Glomerular endothelial cell (primary cell): Measurements from ENCODE around the gene SPDYC. TPM values are rescaled to one million over a fixed set of nuclear protein-coding genes. Genes with fewer than 3 reads are reported as not detected.

ENCODE experiments used
- DNase-seq: peaks from one replicate; pipeline ENCODE4 v3.0.0-alpha.2; 2011; ENCODE audit warnings: low read depth, low spot score; ENCODE audit errors: extremely low read depth
- total RNA-seq: library from RNA; depleted of rRNA; stranded (reverse); fragments of >200 nt; gene quantifications from 2 replicates; pipeline ENCODE4 v1.2.3, GENCODE V29; 2015

SPDYC gene, protein sequence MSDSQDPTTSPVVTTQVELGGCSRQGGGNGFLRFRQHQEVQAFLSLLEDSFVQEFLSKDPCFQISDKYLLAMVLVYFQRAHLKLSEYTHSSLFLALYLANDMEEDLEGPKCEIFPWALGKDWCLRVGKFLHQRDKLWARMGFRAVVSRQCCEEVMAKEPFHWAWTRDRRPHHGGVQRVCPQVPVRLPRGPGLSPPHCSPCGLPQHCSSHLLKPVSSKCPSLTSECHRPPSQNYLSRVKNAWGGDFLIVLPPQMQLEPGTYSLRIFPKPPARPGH
- not detected in 2 replicates for total RNA-seq

- no peak for DNase-seq
These were observed at the start of gene SPDYC for GRCh38 chr11:65170058-65170534. TSS of gene SPDYC (plus strand) at chr11:65170233. CDS start at chr11:65171358, 1,125 bp downstream.

DNA sequence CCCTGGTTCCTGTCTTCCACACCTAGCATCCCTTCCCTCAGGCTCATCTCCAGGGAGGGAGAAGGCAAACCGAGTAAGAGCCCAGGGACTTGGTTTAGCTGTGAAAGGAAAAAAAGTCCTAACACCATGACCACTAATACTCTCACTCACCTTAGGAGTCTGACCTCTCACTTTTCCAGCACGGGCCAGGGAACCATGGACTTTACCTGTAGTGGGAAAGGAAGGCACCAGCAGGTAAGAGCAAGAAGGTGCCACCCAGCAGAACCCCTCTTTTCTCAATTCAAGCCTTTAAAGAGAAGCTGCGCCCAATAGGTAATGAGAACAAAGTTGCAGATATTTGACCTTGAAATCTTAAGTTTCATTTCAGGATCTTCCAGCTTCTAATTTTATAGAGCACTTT, 49.2 kb upstream of the SPDYC start:
- no peak for DNase-seq

DNA sequence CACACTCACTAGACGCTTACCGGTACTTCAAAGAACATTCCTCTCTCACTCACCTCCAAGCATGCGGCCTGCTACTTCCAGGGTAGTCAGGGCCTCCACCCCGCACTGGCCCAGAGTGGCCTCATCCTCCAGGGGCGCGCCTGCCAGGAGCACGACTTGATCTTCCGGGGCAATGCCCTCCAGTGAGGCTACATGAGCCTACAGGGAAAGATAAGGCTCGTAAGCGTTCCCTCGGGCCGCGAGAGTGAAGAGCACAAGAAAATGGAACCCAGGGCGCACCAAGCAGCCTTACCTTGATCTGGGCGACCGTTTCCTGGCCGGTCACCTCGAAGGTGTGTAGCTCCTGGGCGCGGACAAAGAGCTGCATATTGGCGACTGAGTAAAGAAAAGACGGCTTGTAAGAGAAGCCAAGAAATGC, 48.6 kb upstream of the SPDYC start:
- no peak for DNase-seq

DNA sequence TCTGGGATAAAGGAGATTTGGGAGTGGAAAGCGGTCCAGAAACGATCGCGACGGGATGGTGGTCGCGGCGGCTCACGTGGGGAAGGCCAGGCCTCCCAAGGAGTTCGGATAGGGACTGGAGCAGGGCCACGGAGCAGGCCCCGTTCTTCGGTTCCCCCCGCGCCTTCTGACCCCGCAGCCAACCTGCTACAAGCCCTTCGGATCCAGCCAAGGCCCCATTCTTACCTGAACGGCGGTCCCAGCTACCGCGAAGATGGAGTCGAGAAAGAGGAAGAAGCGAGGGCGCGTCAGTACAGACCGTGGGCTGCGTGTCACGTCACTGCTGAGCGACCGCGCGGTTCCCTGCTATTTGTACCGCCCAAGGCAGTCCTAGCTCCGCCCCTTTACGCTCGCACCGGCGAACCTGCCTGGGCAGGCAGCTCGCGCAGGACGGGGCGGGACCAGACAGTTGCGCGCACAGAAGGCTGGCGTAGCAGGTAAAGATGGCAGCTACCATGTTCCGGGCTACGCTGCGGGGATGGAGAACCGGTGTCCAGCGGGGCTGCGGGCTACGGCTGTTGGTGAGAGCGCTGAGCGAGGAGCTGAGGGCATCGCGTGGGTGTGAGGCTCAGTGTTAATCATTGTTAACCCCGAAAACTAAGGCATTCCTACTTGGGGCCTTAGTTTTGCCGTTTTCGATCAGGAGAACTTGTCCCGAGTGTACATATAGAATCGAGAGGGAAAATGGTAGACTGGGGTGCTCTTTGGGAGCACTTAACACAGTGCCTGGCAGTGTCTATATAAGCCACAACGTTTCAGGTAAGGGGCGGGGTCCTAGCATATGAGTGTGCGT, 48.0 kb upstream of the SPDYC start, which contains the start of the genes FAU and MRPL49:
TSS of gene FAU (minus strand) at position 270 of the 832 bp plus-strand sequence. CDS start 321 bp downstream, outside the sequence.
TSS of gene MRPL49 (plus strand) at position 457 of the 832 bp plus-strand sequence. CDS start at position 483, 26 bp downstream.
- no peak for DNase-seq

DNA sequence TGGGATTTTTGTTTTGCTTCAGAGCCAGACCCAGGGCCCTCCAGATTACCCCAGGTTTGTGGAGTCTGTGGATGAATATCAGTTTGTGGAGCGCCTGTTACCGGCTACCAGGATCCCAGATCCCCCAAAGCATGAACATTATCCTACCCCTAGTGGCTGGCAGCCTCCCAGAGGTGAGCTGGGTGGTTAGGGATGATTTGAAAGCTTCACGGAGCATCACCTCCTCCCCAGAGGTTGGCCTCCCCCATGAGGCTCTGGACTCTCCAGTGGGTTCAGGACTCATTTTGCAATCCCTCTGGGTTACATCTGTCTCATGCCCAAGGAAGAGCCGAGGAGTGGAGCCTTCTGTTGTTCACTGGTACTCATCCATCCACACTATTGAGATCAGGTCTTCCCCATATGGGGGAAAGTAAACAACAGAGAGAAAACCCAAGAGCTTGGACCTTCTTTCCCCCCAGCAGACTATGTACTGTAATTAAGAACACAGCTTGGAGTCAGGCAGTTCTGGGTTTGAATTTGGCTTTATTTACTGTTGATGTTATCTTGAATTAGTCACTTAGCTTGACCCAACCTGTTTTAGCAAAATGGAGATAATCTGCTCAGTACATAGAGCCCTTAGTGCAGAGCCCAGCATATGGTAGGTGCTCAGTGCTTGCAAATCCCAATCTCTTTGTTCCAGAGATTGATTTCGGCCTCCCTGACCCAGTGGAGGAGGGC, 45.4 kb upstream of the SPDYC start:
- no peak for DNase-seq

DNA sequence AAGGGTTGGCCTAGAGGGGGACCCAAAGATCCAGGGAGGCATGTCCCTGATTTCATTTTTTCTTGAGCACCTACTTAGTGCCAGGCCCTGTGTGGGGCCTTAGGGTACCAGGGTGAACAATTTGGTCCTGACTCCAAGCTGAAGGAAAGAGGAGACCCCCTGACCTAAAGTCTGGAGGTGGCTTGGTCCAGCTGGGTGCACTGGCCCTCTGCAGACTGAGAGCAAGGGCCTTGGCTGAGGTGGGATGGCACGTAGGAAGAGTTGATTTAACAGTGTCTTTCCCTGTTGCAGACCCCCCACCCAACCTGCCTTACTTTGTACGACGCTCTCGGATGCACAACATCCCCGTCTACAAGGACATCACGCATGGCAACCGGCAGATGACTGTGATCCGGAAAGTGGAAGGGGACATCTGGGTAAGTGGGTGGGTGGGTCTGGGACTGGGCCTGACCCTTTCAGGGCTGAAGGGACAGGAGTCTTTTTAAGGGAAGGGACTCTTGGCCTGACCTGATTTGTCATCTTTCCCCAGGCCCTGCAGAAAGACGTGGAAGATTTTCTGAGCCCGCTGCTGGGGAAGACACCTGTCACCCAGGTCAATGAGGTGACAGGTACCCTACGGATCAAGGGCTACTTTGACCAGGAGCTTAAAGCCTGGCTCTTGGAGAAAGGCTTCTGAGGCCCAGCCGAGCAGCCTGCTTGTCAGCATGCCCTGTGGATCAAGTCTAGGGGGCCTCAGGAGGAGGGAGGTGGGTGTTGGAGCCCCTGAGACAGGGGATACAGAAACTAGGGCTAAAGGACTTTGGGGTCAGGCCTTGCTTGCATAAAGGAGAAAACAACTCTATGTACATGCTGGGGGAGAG, 44.6 kb upstream of the SPDYC start:
- DNase-seq, result no peak

GRCh38 chr11:65126624-65127274, 43.3 kb upstream of the SPDYC start:
- DNase-seq, result no peak

- DNase-seq, result no peak
These were observed 42.4 kb upstream of the SPDYC start for GRCh38 chr11:65127473-65128181.

DNA sequence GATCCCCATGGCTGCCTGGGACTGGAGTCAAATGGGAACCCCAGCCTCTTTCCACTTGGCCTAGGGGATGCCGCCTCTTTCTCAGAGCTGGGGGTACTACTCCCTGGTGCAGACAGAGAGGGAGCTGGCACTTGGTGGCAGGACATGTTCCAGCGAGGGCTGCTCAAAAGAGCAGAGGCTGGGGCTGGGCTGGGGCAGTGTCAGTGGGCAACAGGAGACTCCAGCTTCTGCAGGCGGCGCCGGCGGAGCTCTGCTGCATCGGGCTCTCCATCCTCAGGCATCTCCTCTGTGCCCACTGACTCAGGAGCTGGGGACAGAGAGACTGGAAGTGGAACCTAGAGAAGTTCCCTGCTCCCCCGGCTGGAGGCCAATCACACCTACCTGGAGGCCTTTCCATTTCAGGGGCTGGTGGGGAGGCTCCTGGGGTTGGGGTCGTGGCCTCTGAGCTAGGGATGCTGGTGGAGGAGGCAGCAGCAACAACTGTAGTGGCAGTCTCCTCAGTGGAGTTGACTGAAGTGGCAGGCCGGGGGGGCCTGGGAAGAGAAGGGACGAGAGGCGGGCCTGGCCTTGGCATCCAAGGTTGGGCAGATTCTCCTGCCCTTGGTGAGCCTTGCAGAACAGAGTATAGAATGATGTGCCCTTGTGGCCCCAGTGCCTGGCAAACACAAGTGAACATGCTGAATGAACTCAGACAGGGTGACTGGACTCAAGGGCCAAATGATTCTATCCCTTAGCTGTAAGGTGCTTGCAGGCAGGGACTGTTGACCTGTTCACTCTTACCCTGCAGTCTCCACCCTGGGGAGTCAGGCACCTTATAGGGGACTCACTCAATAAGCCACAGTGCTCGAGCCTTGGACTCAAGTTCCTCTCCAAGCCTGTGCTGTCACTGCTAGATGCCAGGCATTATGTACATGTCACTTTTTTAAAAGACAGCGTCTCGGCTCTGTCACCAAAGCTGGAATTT, 41.6 kb upstream of the SPDYC start:
- DNase-seq, result no peak

DNA sequence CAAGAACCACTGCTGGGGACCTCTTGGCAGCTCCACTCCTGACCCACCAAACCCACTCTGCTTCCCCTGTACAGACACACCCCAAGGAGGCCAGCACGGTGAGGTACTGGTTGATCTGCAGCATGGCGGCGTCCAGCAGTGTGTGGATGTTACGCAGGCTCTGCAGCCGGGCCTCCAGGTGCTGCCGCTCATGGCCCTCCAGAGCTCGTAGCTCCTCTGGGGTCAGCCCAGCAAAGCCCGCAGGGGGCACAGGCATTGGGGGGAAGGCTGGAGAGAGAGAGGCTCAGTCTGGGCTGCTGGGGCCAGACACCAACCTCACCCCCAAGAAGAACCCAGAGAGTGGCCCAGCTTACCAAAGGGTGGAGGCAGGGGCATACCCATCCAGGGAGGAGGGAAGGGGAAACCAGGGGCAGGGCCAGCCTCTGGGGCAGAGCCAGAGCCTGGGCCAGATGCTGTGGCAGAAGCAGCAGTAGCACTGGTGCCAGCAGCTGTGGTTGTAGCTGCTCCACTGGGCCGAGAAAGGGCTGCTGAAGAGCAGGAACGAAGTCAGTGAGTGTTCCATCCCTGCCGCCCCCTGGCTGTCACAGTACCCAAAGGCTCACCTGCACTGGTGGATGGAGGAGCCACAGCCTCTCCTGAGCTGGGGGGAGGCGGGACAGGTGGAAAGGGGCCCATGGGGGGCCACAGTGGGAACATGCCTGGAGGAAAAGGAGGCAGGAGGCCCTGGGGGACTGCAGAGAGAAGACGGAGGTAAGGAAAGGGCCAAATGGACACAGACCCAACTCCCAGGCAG, 40.2 kb upstream of the SPDYC start:
- DNase-seq, result no peak

DNA sequence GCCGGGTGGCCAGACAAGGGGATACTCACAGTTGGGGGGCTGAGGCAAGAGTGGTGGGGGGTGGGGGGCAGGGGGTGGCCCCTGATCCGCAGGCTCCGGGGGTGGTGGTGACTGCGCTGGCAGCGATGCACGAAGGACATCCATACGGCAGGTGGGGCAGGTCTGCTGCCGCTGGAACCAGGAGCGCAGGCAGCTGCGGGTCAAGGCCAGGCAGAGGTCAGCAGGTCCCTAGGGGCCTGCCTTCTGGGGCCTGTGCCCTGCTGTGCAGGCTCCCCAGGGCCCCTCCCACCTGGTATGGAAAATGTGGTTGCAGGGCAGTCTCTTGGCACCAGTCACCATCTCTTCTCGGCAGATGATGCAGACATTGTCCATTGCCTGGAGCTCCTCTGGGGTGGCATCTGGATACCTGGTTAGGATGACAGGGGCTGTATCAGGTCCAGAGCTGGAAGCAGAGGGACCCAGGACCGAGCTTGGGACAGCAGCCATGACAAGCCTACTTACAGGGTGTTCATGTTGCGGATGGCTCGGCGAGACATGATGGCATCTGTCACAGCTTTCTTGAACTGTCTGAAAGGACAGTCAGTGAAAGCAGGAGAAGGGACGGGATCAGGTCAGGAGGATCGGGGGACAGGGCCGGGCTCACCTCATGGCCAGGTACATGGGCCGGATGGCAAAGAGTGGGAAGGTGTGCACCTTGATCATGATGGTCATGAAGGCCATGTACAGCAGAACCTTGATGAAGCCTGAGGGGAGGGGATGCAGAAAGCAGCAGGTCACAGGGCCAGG, 39.2 kb upstream of the SPDYC start:
- DNase-seq, result no peak

DNA sequence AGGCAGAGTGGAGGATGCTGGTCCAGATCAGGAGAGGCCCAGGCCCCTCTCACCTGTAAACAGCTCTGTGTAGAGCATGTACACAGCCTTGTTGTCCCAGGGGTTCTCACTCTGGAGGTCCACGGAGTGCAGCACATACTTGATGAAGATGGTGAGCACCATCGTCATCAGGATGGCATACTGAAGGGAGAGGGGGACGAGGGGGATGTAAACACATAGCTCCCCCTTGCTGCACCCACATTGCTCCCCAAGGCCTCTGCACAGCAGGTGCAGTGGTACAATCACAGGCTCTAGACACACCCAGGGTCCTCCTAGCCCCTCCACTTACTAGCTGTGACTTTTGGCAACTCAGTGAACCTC, 38.6 kb upstream of the SPDYC start:
- no peak for DNase-seq

- DNase-seq, result no peak
These were observed 38.2 kb upstream of the SPDYC start for GRCh38 chr11:65131895-65132237.

- no peak for DNase-seq
These were observed 37.6 kb upstream of the SPDYC start for GRCh38 chr11:65132238-65132987.

- DNase-seq, result no peak
These were observed 36.9 kb upstream of the SPDYC start for GRCh38 chr11:65132988-65133700.
